Effector CD8-positive, alpha-beta T cell (primary cell): ENCODE data around the gene ZDHHC20.
"Not testable (repeated sequence)": the region's sequence is repeated elsewhere in the genome, so short reads cannot be mapped to it uniquely, and the experiment has no call there.

Source experiments
- DNase-seq: peaks from one replicate; lab custom pipeline; 2025; lab: John Stamatoyannopoulos, UW

The ZDHHC20 gene

DNA sequence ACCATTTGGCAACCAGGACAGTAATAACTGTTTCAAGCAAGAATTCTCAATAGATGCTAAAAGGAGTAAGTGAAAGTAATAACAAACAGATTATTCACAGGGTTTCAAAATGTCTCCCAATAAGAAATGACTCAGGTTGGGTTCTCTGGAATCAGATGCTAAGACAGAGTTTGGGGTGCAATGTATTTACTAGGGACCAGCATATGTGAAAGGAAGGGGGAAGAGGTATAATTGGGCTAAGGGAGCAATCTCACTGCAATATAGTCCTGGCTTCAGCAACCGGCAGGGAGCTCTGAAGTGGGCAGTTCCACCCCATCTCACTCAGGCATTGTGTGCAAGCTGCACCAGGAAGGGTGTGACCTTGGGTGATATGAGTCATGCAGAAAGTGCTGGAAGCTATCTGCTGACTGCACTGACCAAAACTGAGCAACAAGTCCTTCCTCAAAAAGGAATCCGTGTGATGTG lies 23.4 kb downstream of the ZDHHC20 start:
- DNase-seq: no peak

DNA sequence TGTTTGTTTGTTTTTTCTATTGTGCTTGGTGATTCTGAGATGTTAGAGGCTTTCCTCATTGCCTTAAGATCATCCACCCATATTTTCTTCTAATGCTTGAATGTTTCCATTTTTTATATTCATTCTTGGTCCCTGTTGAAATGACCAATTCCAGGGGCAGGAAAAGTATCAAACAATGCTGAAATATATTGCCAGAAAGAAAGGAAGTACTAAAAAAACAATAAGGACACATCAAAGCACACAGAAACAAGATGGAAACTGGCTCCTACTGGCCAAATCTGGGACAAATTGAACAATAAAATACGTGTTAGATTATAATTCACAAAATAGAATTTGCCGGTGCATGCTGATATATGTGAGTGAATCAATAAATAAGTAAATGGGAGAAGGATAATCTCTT lies 23.9 kb downstream of the ZDHHC20 start:
- DNase-seq: no peak

DNA sequence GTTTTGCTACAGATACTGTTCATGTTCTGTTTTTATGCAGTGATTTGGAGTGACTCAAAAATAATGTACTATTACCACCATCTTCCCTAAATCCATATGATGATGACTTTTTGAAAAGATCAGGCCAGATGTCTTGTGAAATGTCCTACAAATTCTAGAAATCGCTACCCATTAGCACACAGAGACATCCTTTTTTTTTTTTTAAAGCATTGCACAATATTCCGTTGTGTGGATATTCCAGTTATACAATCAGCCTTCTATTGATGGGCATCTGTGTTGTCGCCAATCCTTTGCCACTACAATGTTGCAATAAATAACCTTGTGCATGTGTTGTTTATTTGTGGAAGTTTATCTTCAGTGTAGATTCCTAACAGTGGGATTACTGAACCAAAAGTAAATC lies 24.5 kb downstream of the ZDHHC20 start:
- DNase-seq: no peak

DNA sequence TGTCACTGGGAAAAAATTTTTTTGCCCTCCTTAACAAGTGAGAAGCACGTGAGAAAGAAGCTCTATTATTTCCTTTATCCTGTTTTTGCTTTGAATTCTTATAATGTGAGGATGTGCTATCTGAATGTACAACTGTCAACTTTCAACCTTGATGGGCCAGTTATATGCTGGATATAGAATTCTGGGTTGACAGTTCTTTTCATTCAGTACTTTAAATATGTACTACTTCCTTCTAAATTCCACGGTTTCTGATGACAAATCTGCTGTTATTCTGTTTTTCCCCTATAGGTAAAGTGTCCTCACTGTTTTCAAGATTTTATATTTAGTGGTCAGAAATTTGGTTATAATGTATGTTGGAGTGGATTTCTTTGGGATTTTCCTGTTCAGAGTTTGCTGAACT lies 29.9 kb downstream of the ZDHHC20 start:
- no peak for DNase-seq

DNA sequence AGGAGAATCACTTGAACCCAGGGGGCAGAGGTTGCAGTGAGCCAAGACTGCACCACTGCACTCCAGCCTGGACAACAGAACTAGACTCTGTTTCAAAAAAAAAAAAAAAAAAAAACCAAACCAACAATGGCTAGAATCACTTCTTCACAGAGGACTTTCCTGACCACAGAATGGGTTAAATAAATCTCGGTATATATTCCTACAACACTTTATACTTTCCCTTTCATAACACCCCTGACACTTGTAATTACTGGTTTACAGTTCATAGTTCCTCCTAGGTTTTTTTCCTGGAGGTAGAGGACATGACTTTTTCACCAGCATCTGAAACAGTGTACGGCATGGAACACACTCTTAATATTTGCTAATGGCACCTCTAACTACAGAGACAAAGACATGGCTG lies 31.4 kb downstream of the ZDHHC20 start:
- DNase-seq: no peak

DNA sequence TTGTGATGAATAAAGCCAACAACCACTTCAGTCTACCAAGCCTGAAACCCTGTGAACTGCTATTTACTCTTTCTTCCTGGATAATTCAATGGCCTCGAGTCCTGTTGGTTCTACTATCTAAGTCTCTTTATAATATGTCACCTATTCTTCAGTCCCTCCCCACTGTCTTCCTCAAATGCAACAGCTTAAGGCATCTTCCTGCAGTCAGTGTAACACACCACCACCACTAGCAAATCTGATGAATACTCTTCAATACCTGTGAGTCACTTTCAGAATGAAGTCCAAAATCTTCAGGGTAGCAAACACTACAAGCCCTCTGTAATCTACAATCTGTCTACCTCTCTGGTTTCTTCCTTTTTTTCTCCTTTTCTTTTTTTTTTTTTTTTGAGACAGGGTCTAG lies 32.9 kb downstream of the ZDHHC20 start:
- DNase-seq: no peak

DNA sequence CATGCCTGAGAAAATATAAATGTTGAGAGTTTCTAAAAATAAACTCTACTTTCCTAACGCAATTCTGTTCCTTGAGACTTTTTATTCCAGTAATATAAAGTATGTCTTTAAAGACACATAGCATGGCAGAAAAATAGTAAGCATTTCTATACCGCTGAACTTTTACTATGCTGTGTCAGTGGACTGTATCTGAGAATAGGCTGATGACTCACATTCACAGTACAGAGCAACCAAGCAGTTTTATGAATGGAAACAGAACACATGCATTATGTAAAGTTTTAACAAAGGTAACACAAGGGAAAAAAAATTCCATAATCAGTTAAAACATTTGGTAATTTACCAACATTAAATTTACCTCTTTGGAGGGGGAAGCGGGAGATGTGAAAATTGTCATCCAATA lies 38.4 kb downstream of the ZDHHC20 start:
- no peak for DNase-seq

DNA sequence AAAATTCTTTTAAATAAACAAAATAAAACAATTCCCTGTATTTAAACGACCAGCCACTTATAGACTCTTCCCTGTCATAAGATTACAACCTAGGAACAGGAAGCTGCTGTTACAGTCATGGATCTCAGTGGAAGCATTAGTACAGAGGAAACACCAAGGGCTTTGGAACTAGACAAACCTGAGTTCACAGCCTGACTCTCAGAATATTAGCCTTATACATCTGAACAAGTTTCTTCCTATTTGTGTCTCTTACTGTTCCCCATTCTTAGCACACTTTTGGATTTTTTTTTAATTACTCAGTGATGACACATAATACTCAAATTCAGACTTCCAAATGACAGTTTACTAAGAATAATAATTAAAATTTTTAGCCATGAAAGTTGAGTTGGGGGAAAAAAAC lies 46.1 kb downstream of the ZDHHC20 start:
- DNase-seq: no peak

DNA sequence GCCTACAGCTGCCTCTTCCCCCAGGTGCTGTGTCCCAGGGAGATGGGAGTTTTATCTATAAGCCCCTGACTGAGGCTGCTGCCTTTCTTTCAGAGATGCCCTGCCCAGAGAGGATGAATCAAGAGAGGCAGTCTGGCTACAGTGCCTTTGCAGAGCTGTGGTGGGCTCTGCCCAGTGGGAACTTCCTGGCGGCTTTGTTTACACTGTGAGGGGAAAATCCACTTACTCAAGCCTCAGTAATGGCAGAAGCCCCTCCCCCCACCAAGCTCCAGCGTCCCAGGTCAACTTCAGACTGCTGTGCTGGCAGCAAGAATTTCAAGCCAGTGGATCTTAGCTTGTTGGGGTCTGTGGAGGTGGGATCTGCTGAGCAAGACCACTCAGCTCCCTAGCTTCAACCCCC lies 48.6 kb downstream of the ZDHHC20 start:
- not testable (repeated sequence) for DNase-seq

DNA sequence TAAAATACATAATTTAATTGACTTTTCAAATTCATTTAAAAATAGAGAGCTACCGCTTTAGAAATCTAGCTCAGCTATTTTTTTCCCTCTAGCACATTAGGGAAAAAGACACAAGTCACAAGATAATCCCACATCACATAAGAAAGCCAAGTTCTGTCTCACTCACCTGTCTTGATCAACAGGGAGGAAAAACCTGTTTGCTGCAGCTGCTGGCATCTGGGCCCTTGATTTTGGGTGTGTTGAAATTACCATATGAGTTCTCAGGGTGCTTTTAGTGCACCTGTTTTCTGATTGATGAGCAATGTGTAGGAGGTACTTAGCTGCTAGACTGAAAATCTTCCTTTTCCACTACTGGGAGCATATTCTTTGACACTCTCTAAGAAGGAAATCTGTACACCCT lies 53.8 kb downstream of the ZDHHC20 start:
- DNase-seq: no peak

DNA sequence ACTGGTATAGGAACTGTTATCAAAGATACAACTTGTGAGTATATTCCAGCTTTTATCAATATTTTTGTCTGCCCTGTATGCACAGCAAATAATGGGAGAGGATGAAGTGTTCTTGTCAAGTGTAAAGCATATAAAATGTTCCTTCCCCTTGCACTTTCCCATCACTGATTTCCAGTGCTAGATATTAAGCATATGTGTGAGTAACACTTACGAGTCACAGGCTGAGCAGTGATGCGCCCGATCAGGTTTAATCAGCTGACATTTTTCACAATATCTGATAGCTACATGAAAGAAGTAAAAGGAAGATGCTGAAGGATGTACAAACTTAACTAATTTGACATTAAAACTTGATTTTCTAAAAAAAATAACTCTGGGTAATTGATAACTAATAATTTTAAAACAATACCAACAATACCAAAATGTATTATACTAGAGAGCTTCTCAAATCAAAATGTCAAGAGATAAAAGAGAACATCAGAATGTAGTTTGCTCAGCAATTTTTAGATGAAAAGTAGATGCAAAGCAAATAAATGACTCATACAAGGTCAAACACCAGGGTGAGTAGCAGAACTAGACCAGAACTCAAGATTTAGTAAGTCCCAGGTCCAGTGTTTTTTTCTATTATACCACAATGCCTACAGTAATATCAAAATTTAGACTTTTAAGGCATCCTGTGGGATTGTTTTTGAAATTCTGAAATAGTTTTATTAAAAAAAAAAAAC lies 56.4 kb downstream of the ZDHHC20 start:
- no peak for DNase-seq

DNA sequence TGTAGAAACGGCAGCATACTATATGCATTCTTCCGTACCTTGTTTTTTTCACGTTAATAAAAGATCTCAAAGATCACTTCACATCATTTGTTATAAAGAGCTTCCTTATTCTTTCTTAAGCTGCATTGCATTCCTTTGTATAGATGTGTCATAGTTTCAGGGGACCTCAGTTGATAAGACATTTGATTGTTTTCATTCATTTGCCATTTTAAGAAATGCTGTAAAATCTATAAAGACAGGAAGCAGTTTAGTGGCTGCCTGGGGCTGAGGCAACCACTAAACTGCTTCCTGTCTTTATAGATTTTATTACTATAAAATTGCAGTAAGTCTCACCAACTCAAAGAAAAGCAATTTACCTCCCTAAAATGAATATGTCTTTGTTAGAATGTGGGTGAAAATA lies 59.4 kb downstream of the ZDHHC20 start:
- no peak for DNase-seq

DNA sequence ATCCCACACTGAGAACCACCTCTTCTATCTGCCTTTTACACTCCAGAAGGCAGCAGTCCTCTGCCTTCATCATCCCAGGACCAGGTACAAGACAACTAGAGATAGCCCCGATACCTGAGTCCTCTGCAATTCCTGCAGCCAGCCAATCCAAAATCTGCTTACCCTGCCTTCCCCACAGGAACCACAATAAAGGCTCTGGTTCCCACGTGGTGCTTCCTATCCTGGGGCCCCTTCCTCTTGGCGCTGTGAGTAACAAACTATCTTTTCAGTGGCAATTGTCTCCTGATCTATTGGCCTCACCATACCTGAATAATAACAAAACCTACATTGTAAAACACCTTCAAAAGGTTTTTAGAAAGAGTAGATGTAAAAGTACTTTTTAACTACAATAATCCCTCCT lies 63.1 kb downstream of the ZDHHC20 start:
- DNase-seq: no peak

DNA sequence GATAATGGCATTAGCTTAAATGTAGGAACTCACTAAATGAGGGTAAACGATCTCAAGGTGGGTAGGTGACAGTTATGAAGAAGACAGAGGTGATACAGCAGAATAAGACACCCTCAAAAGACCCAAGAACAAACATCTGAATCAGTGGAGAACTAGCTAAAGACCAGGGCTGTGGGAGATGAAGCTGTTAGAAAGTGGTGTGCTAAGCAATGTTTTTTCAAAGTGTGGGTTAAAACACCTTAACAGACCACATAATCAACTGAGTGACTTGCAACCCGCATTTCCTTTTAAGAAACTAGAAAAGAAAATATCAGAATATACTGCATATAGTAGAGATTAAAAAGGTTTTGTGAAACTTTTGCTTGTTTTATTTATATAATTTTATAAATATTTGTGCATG lies 70.0 kb downstream of the ZDHHC20 start:
- DNase-seq: no peak

DNA sequence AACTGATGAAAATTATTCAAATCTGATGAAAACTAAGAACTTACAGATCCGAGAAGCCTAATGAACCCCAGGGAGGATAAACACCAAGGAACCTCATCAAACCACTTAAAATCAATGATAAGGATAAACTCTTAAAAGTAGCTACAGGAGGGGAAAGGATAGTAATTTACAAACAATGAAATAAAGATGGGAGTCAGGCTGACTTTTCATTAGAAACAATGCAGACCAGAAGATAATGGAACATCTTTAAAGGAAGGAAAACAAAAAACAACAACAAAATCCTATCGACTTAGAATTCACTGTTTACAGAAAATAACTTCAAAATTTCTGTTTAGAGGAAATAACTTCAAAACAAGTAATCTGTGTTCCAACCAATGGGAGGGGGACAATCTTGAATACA lies 73.4 kb downstream of the ZDHHC20 start:
- no peak for DNase-seq

DNA sequence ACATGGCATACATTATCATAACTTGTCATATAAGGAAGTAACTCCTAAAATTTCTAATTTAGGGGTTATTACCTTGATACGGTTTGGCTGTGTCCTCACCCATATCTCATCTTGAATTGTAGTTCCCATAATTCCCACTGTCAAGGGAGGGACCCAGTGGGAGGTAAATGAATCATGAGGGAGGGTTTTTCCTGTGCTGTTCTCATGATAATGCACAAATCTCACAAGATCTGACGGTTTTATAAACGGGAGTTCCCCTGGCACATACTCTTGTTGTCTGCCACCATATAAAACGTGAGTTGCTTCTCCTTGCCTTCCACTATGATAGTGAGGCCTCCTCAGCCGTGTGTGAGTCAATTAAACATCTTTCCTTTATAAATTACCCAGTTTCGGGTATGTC lies 76.0 kb downstream of the ZDHHC20 start:
- no peak for DNase-seq

DNA sequence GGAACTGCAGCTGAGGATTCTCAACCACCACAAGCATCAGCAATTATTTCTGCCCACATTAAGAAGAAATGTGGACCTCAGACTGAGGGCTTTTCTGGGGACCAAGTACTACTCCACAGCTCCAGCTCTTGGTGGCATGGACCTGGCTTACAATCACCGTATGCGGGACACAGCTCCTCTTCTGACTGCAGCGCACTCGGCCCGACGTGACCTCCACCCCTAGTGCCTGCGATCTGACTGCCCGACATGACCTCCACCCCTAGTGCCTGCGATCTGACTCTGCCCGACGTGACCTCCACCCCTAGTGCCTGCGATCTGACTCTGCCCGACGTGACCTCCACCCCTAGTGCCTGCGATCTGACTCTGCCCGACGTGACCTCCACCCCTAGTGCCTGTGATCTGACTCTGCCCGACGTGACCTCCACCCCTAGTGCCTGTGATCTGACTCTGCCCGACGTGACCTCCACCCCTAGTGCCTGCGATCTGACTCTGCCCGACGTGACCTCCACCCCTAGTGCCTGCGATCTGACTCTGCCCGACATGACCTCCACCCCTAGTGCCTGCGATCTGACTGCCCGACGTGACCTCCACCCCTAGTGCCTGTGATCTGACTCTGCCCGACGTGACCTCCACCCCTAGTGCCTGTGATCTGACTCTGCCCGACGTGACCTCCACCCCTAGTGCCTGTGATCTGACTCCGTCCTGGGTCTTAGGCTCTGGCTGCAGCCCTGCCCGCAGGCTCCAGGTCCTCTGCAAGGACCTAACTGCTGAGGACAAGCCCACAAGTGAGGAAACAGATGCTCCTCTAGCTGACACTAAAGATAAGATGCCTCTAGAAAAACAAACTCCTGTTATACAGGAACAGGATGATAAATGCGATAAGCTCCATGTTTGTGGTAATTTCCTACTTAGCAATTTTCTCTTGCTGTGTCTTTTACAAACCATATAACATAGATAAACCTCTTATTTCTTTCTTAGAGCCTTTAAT lies 81.8 kb downstream of the ZDHHC20 start:
- not testable (repeated sequence) for DNase-seq

DNA sequence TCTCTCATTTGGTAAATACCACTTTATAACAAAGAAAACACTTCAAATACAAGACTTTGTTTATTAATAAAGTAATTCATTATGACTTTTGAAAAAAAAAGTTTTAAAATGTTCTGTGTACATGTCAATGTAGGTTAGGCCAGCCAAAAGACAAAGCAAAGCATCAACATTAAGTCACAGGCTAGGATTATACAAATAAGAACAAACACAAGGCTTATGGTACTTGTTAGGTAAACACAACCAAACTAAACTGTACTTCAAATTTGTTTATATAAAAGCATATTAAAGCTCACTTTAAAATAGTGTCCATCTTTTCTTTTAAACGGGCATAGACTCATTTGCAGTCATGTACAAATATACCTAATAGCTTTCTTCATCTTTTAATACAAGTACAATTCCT lies 86.6 kb downstream of the ZDHHC20 start:
- DNase-seq: no peak

DNA sequence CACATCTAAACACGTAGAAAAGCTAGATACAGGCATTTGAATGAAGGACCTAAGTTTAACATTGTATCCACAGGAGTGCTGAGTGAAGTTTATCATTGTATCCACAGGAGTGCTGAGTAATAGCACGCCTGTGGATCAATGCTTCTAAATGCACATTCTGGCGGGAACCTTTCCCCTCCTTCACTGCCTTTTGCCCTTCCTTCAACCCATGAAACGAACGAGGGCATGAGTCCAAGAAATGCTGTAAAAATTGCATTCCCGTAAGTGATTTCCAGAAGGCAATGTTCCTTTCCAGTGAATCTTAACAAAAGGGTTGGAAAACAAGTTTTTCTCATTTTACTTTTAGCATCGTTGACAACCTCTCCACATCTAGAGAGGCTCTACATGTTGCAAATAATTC lies 88.1 kb downstream of the ZDHHC20 start:
- no peak for DNase-seq

DNA sequence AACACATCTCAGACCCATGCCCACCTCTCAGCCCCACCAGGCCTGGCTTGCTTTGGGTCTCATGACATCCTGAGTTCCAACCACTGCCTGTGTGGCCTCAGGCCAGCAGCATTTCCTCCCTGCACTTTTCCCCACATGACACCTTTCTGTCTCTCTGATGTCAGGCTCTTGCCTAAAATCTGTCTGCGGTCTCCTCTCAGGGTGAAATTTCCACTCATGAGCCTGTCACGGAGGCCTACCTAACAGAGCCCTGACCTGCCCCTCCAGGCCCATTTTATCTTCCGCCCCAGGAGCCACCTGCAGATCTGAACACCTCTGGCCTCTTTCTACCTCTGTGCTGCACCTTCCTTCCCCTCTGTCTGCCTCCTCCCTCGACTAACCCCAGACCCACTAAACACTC lies 93.5 kb downstream of the ZDHHC20 start:
- DNase-seq: no peak

DNA sequence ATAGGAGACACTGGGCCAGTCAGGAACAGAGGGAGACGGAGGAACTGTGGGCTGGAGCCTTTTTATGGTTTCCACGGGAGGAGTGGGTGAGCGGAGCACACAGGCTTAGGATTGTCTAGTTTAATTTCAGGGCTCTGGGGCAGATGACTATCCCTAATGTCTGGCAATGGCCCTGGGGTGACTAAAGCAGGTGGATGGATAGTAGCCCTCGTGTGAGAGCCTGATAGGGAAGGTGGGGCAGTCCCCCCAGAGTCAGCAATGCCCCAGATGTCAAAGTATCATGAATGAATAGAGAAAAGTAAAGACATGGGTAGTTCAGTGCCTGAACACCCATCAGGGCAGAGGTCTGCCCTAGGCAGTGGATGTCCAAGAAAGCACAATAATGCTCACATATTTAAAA lies 94.2 kb downstream of the ZDHHC20 start:
- no peak for DNase-seq

DNA sequence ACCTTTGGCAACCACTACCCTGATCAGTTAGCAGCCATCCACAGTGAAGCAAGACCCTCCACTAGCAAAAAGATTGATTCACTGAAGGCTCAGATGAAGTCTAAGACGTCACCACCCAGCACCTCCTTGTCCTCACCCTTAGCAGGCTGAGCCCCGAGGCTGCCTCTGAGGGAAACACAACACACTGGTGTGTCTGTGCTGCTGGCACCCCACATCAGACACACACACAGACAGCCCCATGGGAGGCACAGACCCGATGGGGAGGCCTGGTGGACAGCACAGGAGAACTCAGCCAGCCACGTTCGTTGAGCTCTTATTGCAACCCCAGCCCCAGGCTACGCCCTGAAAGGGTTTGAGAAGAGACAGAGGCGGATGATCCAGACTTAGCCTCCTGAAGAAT lies 94.7 kb downstream of the ZDHHC20 start:
- DNase-seq: no peak

DNA sequence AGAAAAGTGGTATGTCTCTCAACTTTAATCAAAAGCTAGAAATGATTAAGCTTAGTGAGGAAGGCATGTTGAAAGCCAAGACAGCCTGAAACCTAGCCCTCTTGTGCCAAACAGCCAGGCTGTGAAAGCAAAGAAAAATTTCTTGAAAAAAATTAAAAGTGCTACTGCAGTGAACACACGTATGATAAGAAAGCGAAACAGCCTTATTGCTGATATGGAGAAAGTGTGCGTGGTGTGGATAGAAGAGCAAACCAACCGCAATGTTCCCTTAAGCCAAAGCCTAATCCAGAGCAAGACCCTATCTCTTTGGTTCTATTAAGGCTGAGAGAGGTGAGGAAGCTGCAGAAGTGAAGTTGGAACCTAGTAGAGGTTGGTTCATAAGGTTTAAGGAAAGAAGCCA lies 96.4 kb downstream of the ZDHHC20 start:
- DNase-seq: no peak
